HepG2 (cell line): ENCODE results near the gene AS3MT. TPM values are rescaled to one million over a fixed set of nuclear protein-coding genes. Genes with fewer than 3 reads are reported as not detected.

ENCODE experiments used
- BORCS8-MEF2B ChIP-seq: sonication (generic); formaldehyde crosslinking; IDR thresholded peaks from 2 replicates; pipeline ENCODE4 v1.8.0; 2022; ENCODE audit warnings: mild to moderate bottlenecking, missing genetic modification reagents
- DBP ChIP-seq: sonication (generic); formaldehyde crosslinking; IDR thresholded peaks from 2 replicates; pipeline ENCODE4 v1.4.0; 2020; ENCODE audit warnings: missing genetic modification reagents; ENCODE audit errors: not compliant biosample characterization
- FOSL1 ChIP-seq: sonication (generic); formaldehyde crosslinking; IDR thresholded peaks from 2 replicates; pipeline ENCODE4 v1.9.0; 2021; ENCODE audit warnings: missing genetic modification reagents, borderline replicate concordance
- HNF1A ChIP-seq, 2 experiments: sonication (generic) in 1 of 2; formaldehyde crosslinking in 1 of 2; IDR thresholded peaks; 2 replicates each; pipeline versions ENCODE4 v1.4.0 to v1.6.1; 2016 to 2020; ENCODE audit warnings: borderline replicate concordance in 1 of 2, low read depth in 1 of 2, mild to moderate bottlenecking in 1 of 2, missing genetic modification reagents in 1 of 2
- RCOR2 ChIP-seq: IDR thresholded peaks from 2 replicates; pipeline ENCODE4 v1.6.1; 2016; ENCODE audit warnings: missing biosample characterization, missing genetic modification reagents
- SALL1 ChIP-seq: sonication (generic); formaldehyde crosslinking; IDR thresholded peaks from 2 replicates; pipeline ENCODE4 v1.8.0; 2022; ENCODE audit warnings: mild to moderate bottlenecking, missing genetic modification reagents
- SIX4 ChIP-seq: sonication (generic); formaldehyde crosslinking; IDR thresholded peaks from 2 replicates; pipeline ENCODE4 v1.4.0; 2020; ENCODE audit warnings: missing genetic modification reagents
- SMAD1 ChIP-seq: sonication (generic); formaldehyde crosslinking; IDR thresholded peaks from 2 replicates; pipeline ENCODE4 v1.4.0; 2020; ENCODE audit warnings: missing genetic modification reagents, low read depth, mild to moderate bottlenecking, borderline replicate concordance
- SP1 ChIP-seq, 2 experiments: fragments of 450-650 bp in 1 of 2; sonication (generic) in 1 of 2; formaldehyde crosslinking in 1 of 2; IDR thresholded peaks; 2 replicates each; pipeline versions ENCODE4 v1.4.0 to v1.6.1; 2016 to 2020; ENCODE audit warnings: missing genetic modification reagents in 1 of 2
- TGIF2 ChIP-seq: IDR thresholded peaks from 2 replicates; pipeline ENCODE4 v1.6.1; 2016; ENCODE audit warnings: control low read depth, missing compliant biosample characterization
- ZMYM2 ChIP-seq: sonication (generic); formaldehyde crosslinking; IDR thresholded peaks from 2 replicates; pipeline ENCODE4 v1.8.0; 2022; ENCODE audit warnings: mild to moderate bottlenecking, missing genetic modification reagents
- ZNF276 ChIP-seq: sonication (generic); formaldehyde crosslinking; IDR thresholded peaks from 2 replicates; pipeline ENCODE4 v1.4.0; 2020; ENCODE audit warnings: mild to moderate bottlenecking, low read depth, missing genetic modification reagents
- ZNF431 ChIP-seq: sonication (generic); formaldehyde crosslinking; IDR thresholded peaks from 2 replicates; pipeline ENCODE4 v1.9.0; 2022; ENCODE audit warnings: missing genetic modification reagents, low read depth, mild to moderate bottlenecking, borderline replicate concordance
- ZNF441 ChIP-seq: sonication (generic); formaldehyde crosslinking; IDR thresholded peaks from 2 replicates; pipeline ENCODE4 v1.7.0; 2021; ENCODE audit warnings: missing genetic modification reagents, borderline replicate concordance
- ZNF781 ChIP-seq: sonication (generic); formaldehyde crosslinking; IDR thresholded peaks from 2 replicates; pipeline ENCODE4 v1.5.1; 2020; ENCODE audit warnings: borderline replicate concordance, mild to moderate bottlenecking, missing genetic modification reagents; ENCODE audit errors: not compliant biosample characterization
- polyA plus RNA-seq, 8 experiments: library from polyadenylated mRNA; depleted of rRNA in 3 of 8; stranded (reverse) in 7 of 8; unstranded in 1 of 8; fragments of >200 nt; fragmentation: Illumina TruSeq in 4 of 8; extraction: Trizol in 4 of 8; gene quantifications; 2 replicates each; pipeline versions ENCODE4 v1.2.1 to v1.2.3, GENCODE V29; 2011 to 2016; ENCODE audit warnings: low read depth in 4 of 8, missing spikeins in 1 of 8, mixed read lengths in 1 of 8; ENCODE audit not compliant: insufficient read depth in 1 of 8
- total RNA-seq, 5 experiments: library from RNA; depleted of rRNA; stranded (reverse); fragments of >200 nt; fragmentation: Illumina TruSeq; extraction: Trizol; gene quantifications; 2 replicates each; pipeline ENCODE4 v1.2.3, GENCODE V29; 2016; ENCODE audit warnings: low read depth in 1 of 5
- TF ChIP-seq, protein P1 (sequence below): sonication (generic); formaldehyde crosslinking; IDR thresholded peaks from 2 replicates; pipeline ENCODE4 v1.5.1; 2020; ENCODE audit warnings: missing genetic modification reagents, mild to moderate bottlenecking, borderline replicate concordance
- TF ChIP-seq, protein P2 (sequence below): sonication (generic); formaldehyde crosslinking; IDR thresholded peaks from 2 replicates; pipeline ENCODE4 v1.8.0; 2022; ENCODE audit warnings: mild to moderate bottlenecking, missing genetic modification reagents, borderline replicate concordance

Gene AS3MT
- total and polyA plus RNA-seq, 2 of the 13 experiments (the other 11 are each of a cell fraction or from before 2014, with no cell fraction given) = 8.7 to 17.4 TPM

DNA sequence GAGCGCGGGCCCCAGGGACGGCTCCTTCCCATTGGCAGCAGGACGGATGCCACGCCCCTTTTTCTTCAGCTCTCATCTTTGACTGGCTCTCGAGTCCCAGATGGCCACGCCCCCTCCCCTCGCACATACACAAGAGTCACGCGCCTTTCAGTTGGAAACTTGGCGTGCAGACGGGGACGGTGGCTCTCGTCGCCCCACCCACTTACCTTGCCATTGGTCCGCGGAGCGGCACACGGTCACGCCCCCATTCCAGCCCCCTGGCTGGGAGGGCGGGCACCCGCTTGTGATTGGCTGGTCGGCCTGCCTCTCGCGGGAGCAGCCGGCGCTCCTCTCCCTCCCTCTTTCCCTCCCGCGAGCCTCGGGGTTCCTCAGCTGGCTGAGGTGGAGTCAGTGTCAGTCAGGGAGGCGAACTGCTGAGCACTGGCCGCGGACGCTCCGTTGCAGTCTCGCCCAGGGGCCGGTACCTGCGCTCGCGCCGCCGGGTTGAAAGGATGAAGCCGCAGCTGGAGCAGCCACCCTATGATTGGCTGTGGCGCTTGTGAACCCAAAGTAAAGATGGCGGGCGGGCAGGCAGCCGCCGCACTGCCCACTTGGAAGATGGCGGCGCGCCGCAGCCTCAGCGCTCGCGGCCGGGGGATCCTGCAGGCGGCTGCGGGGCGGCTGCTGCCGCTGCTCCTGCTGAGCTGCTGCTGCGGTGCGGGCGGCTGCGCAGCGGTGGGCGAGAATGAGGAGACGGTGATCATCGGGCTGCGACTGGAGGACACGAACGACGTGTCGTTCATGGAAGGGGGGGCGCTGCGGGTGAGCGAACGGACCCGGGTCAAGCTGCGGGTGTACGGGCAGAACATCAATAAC, 48.9 kb downstream of the AS3MT start, which contains the start of gene CNNM2 (continued):
- no peak for TF ChIP-seq DBP
- TF ChIP-seq ZNF781 = no peak
- no peak for TF ChIP-seq RCOR2 (CRISPR knock-in tag)
- no peak for TF ChIP-seq ZNF276 (CRISPR knock-in tag)
- TF ChIP-seq ZNF441 = no peak
- TF ChIP-seq, protein P1, sequence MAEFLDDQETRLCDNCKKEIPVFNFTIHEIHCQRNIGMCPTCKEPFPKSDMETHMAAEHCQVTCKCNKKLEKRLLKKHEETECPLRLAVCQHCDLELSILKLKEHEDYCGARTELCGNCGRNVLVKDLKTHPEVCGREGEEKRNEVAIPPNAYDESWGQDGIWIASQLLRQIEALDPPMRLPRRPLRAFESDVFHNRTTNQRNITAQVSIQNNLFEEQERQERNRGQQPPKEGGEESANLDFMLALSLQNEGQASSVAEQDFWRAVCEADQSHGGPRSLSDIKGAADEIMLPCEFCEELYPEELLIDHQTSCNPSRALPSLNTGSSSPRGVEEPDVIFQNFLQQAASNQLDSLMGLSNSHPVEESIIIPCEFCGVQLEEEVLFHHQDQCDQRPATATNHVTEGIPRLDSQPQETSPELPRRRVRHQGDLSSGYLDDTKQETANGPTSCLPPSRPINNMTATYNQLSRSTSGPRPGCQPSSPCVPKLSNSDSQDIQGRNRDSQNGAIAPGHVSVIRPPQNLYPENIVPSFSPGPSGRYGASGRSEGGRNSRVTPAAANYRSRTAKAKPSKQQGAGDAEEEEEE (CRISPR knock-in tag) = no peak
- TF ChIP-seq FOSL1 (CRISPR knock-in tag) = no peak
- peak; percentile 50; the same call in 1 of the 2 replicates for TF ChIP-seq BORCS8-MEF2B (CRISPR knock-in tag)
- TF ChIP-seq SMAD1 = no peak; the same call in 1 of the 2 replicates
- TF ChIP-seq, protein P2, sequence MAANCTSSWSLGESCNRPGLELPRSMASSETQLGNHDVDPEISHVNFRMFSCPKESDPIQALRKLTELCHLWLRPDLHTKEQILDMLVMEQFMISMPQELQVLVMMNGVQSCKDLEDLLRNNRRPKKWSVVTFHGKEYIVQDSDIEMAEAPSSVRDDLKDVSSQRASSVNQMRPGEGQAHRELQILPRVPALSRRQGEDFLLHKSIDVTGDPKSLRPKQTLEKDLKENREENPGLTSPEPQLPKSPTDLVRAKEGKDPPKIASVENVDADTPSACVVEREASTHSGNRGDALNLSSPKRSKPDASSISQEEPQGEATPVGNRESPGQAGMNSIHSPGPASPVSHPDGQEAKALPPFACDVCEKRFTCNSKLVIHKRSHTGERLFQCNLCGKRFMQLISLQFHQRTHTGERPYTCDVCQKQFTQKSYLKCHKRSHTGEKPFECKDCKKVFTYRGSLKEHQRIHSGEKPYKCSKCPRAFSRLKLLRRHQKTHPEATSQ (CRISPR knock-in tag) = no peak; the same call in 1 of the 2 replicates
- no peak for TF ChIP-seq ZMYM2 (CRISPR knock-in tag)
- TF ChIP-seq SALL1 (CRISPR knock-in tag) = peak; percentile 1; the same call in 1 of the 2 replicates
- TF ChIP-seq SP1 (IDR thresholded peaks at IDR 0.05) = peak; percentile 89
- TF ChIP-seq SP1 (CRISPR knock-in tag; IDR thresholded peaks at IDR 0.05) = peak; percentile 98
- TF ChIP-seq SIX4 (CRISPR knock-in tag) = no peak
- no peak for TF ChIP-seq ZNF431 (CRISPR knock-in tag)
- no peak for TF ChIP-seq HNF1A (IDR thresholded peaks at IDR 0.05; ENCODE audit: low read depth)
- TF ChIP-seq HNF1A (CRISPR knock-in tag; IDR thresholded peaks at IDR 0.05; ENCODE audit: borderline replicate concordance) = peak; percentile 29; the same call in 1 of the 2 replicates
- TF ChIP-seq TGIF2 = peak; percentile 30; the same call in 1 of the 2 replicates
